ENCODE results near the gene LSM10.

The LSM10 gene

GRCh38 chr1:36397378-36398230 lies at the start of gene LSM10:
Gene LSM10 (minus strand): TSS chr1:36397908. CDS start chr1:36394129, 3,779 bp downstream.
- Mint-ChIP-seq H3K27me3 (ENCODE audit: low read depth, poor library complexity) (peaks cover 4% of the 10 kb centered on the region), H3K4me1 (peaks cover 51% of the 10 kb centered on the region), H3K36me3 (ENCODE audit: low read depth) (peaks cover 5% of the 10 kb centered on the region), H3K9me3 (no peaks in the 10 kb centered on the region), H3K4me3 (peak within 1 kb of the TSS; percentile 93), H3K27ac (peak within 1 kb of the TSS; percentile 96)
- peak; percentile 94 for DNase-seq
- no peak for TF ChIP-seq CTCF (IDR thresholded peaks at IDR 0.05)

GRCh38 chr1:36447450-36447849 lies 49.7 kb upstream of the LSM10 start:
- H3K36me3 Mint-ChIP-seq (ENCODE audit: low read depth) = no peaks in the 10 kb centered on the region
- no peak for DNase-seq
- no peak overlapping the region for H3K27ac Mint-ChIP-seq
- H3K9me3 Mint-ChIP-seq = no peaks in the 10 kb centered on the region
- no peak for TF ChIP-seq CTCF (IDR thresholded peaks at IDR 0.05)
- H3K4me3 Mint-ChIP-seq = no peak overlapping the region
- peaks cover 5% of the 10 kb centered on the region for H3K27me3 Mint-ChIP-seq (ENCODE audit: low read depth, poor library complexity)
- peaks cover 47% of the 10 kb centered on the region for H3K4me1 Mint-ChIP-seq

GRCh38 chr1:36446746-36447145 lies 49.0 kb upstream of the LSM10 start:
- TF ChIP-seq CTCF (IDR thresholded peaks at IDR 0.05) = no peak
- Mint-ChIP-seq H3K27ac (peak overlapping the region; percentile 67), H3K4me1 (peaks cover 43% of the 10 kb centered on the region), H3K4me3 (no peak overlapping the region), H3K36me3 (ENCODE audit: low read depth) (no peaks in the 10 kb centered on the region), H3K9me3 (no peaks in the 10 kb centered on the region), H3K27me3 (ENCODE audit: low read depth, poor library complexity) (peaks cover 5% of the 10 kb centered on the region)
- DNase-seq = no peak

- peaks cover 5% of the 10 kb centered on the region for H3K27me3 Mint-ChIP-seq (ENCODE audit: low read depth, poor library complexity)
- no peaks in the 10 kb centered on the region for H3K9me3 Mint-ChIP-seq
- TF ChIP-seq CTCF (IDR thresholded peaks at IDR 0.05) = peak; percentile 55
- no peaks in the 10 kb centered on the region for H3K36me3 Mint-ChIP-seq (ENCODE audit: low read depth)
- H3K27ac Mint-ChIP-seq = peak overlapping the region; percentile 36
- peak; percentile 43 for DNase-seq
- peaks cover 38% of the 10 kb centered on the region for H3K4me1 Mint-ChIP-seq
- H3K4me3 Mint-ChIP-seq = no peak overlapping the region
Measured at GRCh38 chr1:36446271-36446670, 48.6 kb upstream of the LSM10 start.

- DNase-seq = no peak
- Mint-ChIP-seq H3K4me3 (no peak overlapping the region), H3K36me3 (ENCODE audit: low read depth) (peaks cover 8% of the 10 kb centered on the region), H3K9me3 (no peaks in the 10 kb centered on the region), H3K4me1 (peaks cover 28% of the 10 kb centered on the region), H3K27me3 (ENCODE audit: low read depth, poor library complexity) (peaks cover 3% of the 10 kb centered on the region), H3K27ac (no peak overlapping the region)
- TF ChIP-seq CTCF (IDR thresholded peaks at IDR 0.05) = no peak
Measured at GRCh38 chr1:36443297-36443696, 45.6 kb upstream of the LSM10 start.

GRCh38 chr1:36442337-36442736 lies 44.6 kb upstream of the LSM10 start:
- Mint-ChIP-seq H3K4me1 (peaks cover 25% of the 10 kb centered on the region), H3K27ac (no peak overlapping the region), H3K9me3 (no peaks in the 10 kb centered on the region), H3K27me3 (ENCODE audit: low read depth, poor library complexity) (peaks cover 3% of the 10 kb centered on the region), H3K36me3 (ENCODE audit: low read depth) (peaks cover 9% of the 10 kb centered on the region), H3K4me3 (no peak overlapping the region)
- DNase-seq = no peak
- TF ChIP-seq CTCF (IDR thresholded peaks at IDR 0.05) = no peak
